Measurements from ENCODE around the gene ATP6AP1.

GRCh38 chrX:154434394-154435168, 6.1 kb downstream of the ATP6AP1 start:
- TF ChIP-seq, protein P1, sequence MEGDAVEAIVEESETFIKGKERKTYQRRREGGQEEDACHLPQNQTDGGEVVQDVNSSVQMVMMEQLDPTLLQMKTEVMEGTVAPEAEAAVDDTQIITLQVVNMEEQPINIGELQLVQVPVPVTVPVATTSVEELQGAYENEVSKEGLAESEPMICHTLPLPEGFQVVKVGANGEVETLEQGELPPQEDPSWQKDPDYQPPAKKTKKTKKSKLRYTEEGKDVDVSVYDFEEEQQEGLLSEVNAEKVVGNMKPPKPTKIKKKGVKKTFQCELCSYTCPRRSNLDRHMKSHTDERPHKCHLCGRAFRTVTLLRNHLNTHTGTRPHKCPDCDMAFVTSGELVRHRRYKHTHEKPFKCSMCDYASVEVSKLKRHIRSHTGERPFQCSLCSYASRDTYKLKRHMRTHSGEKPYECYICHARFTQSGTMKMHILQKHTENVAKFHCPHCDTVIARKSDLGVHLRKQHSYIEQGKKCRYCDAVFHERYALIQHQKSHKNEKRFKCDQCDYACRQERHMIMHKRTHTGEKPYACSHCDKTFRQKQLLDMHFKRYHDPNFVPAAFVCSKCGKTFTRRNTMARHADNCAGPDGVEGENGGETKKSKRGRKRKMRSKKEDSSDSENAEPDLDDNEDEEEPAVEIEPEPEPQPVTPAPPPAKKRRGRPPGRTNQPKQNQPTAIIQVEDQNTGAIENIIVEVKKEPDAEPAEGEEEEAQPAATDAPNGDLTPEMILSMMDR (IDR thresholded peaks at IDR 0.05): no peak
- no peak for TF ChIP-seq ZFX (IDR thresholded peaks at IDR 0.05; ENCODE audit: borderline replicate concordance)
